ENCODE results near the gene PIBF1.

Gene PIBF1

DNA sequence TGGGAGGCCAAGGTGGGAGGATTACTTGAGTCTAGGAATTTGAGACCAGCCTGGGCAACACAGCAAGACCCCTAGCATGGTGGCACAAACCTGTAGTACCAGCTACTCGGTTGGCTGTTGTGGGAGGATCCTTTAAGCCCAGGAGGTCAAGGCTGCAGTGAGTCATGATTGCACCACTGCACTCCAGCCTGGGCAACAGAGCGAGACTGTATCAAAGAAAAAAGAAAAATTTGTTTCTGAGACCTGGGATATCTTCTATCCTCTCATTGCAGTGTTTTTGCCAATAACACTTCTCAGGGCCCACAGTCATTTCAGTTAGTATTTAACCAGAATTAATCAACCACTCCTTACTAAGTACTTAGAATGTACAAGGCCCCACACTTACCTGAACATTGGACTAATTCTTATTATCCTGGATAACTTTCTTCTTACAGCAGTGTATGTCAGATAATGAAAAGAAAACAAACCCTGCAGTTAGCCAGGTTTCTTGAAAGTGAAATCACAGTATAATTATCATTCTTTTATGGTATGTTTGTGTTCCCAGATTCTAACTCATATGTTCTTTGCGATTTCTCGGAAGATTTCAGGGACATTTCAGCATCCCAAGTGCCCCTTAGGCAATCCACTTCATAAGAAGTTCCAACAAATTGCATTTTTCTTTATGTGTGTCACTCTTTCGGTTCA, 201.3 kb downstream of the PIBF1 start:
- no peak overlapping the region for H3K27ac ChIP-seq (ENCODE audit: low read length)
- H3K36me3 ChIP-seq (ENCODE audit: insufficient read depth, low read depth, low read length): no peaks in the 10 kb centered on the region
- H3K9ac ChIP-seq (ENCODE audit: low read depth, low read length): no peak overlapping the region
- no peaks in the 10 kb centered on the region for H3K9me3 ChIP-seq (ENCODE audit: insufficient read depth, low read depth, low read length)
- H3K4me1 ChIP-seq (ENCODE audit: insufficient read depth, low read length): no peaks in the 10 kb centered on the region
- no peak overlapping the region for H3K4me3 ChIP-seq (ENCODE audit: low read length)
- H3K27me3 ChIP-seq (ENCODE audit: insufficient read depth, low read length): no peaks in the 10 kb centered on the region

DNA sequence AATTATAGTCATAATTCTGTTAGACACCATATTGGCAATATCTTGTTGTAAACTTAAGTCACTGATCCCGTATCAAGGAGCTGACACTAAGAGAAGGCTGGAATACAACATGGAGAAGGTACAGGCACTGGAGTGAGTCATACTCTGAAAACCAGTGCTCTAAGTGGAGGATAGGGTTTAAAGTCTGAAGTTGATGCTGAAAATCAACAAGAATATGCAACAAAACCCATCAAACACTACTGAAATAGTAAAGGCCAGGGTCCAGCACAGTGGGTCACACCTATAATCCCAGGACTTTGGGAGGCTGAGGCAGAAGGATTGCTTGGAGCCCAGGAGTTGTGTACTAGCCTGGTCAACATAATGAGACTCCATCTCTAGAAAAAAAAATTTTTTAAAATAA, 203.7 kb downstream of the PIBF1 start:
- Histone ChIP-seq H3K9ac (ENCODE audit: low read depth, low read length) (no peak overlapping the region), H3K9me3 (ENCODE audit: insufficient read depth, low read depth, low read length) (no peaks in the 10 kb centered on the region), H3K36me3 (ENCODE audit: insufficient read depth, low read depth, low read length) (no peaks in the 10 kb centered on the region), H3K4me3 (ENCODE audit: low read length) (no peak overlapping the region), H3K27ac (ENCODE audit: low read length) (no peak overlapping the region), H3K27me3 (ENCODE audit: insufficient read depth, low read length) (no peaks in the 10 kb centered on the region), H3K4me1 (ENCODE audit: insufficient read depth, low read length) (no peaks in the 10 kb centered on the region)

DNA sequence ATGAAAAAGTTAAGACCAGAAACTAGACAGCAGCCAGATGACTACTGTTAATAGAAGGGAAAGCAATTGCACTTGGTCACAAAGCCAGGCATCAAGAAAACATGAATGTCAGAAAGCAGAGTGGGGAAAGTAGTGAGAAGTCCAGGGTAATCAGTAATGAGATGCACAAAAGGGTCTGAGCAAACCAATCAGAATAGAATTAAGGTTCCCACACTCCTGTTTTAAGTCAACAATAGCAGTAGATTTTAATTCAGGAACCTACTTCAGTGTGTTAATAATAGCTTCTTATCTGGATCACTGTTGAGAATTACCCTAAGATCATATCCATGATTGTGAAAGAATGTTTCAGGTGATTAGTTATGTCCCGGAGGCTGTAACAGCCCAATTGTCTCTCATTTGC, 204.3 kb downstream of the PIBF1 start:
- Histone ChIP-seq H3K4me1 (ENCODE audit: insufficient read depth, low read length) (no peaks in the 10 kb centered on the region), H3K27ac (ENCODE audit: low read length) (no peak overlapping the region), H3K9me3 (ENCODE audit: insufficient read depth, low read depth, low read length) (no peaks in the 10 kb centered on the region), H3K9ac (ENCODE audit: low read depth, low read length) (no peak overlapping the region), H3K27me3 (ENCODE audit: insufficient read depth, low read length) (no peaks in the 10 kb centered on the region), H3K4me3 (ENCODE audit: low read length) (no peak overlapping the region), H3K36me3 (ENCODE audit: insufficient read depth, low read depth, low read length) (no peaks in the 10 kb centered on the region)

DNA sequence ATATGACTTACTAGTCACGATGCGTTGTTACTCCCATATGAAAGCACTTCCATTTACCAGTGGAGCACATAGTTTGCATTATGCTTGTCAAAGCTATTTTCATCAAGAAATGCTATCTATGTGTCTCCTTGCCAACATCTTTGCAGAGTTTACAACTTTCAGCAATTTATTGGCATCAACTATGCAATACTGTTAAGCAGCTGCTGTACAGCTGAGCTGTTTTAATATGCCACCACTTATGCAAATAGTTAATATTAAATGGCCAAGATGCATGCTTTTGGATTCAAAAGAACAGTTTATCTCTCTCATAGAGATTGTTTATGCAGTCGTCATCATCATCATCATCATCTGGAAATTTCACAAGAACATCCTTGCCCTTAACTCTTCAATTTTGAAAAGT, 209.0 kb downstream of the PIBF1 start:
- Histone ChIP-seq H3K36me3 (ENCODE audit: insufficient read depth, low read depth, low read length) (no peaks in the 10 kb centered on the region), H3K27me3 (ENCODE audit: insufficient read depth, low read length) (no peaks in the 10 kb centered on the region), H3K4me1 (ENCODE audit: insufficient read depth, low read length) (no peaks in the 10 kb centered on the region), H3K9ac (ENCODE audit: low read depth, low read length) (no peak overlapping the region), H3K9me3 (ENCODE audit: insufficient read depth, low read depth, low read length) (no peaks in the 10 kb centered on the region), H3K4me3 (ENCODE audit: low read length) (no peak overlapping the region), H3K27ac (ENCODE audit: low read length) (no peak overlapping the region)

DNA sequence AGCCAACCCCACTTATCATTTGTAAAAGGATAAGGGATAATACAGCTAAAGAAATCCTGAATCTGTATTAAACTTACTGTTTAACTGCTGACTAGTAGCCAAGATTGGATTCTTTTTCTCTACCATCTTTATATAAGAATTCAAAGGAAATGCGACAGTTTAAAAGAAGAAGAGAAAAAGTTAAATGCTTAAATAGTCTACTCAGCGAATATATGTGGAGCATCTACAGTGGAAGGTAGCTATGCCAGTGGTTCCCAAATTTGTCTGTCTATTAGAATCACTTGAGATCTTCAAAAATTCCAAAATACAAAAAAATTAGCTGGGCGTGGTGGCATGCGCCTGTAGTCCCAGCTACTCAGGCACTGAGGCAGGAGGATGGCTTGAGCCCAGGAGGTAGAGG, 216.1 kb downstream of the PIBF1 start:
- H3K9ac ChIP-seq (ENCODE audit: low read depth, low read length): no peak overlapping the region
- no peak overlapping the region for H3K27ac ChIP-seq (ENCODE audit: low read length)
- H3K9me3 ChIP-seq (ENCODE audit: insufficient read depth, low read depth, low read length): no peaks in the 10 kb centered on the region
- no peak overlapping the region for H3K4me3 ChIP-seq (ENCODE audit: low read length)
- no peaks in the 10 kb centered on the region for H3K36me3 ChIP-seq (ENCODE audit: insufficient read depth, low read depth, low read length)
- no peaks in the 10 kb centered on the region for H3K27me3 ChIP-seq (ENCODE audit: insufficient read depth, low read length)
- H3K4me1 ChIP-seq (ENCODE audit: insufficient read depth, low read length): no peaks in the 10 kb centered on the region

DNA sequence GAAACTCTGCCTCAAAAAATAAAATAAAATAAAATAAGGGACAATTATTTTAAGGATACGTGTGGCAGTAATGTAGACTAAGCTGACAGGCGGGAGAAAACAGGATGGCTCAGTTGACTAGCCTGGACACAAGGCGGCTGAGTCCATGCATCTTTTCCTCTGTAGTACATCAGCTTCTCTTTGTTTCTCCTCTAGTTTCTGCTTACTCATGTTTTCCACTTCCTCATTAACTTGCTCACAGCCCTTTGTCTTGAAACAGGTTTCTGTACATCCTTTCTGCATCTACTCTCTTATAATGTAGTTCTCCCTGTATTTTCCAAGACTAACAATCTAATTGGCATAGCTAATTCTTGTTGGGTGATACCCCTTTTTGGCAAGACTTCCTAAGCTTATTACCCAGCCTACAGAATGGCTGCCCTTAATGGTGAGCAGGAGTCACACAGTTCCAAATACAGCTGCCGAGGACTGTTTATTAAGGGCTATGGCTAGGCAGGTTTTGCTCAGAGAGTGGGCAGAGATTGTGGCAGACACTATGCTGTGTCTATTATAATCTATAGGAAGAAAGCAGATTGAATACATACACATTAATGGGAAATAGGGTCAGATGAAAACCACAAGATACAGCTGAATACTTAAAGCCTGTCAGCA, 218.2 kb downstream of the PIBF1 start:
- H3K27ac ChIP-seq (ENCODE audit: low read length): no peak overlapping the region
- no peaks in the 10 kb centered on the region for H3K4me1 ChIP-seq (ENCODE audit: insufficient read depth, low read length)
- H3K36me3 ChIP-seq (ENCODE audit: insufficient read depth, low read depth, low read length): no peaks in the 10 kb centered on the region
- no peaks in the 10 kb centered on the region for H3K27me3 ChIP-seq (ENCODE audit: insufficient read depth, low read length)
- H3K9me3 ChIP-seq (ENCODE audit: insufficient read depth, low read depth, low read length): no peaks in the 10 kb centered on the region
- H3K4me3 ChIP-seq (ENCODE audit: low read length): no peak overlapping the region
- no peak overlapping the region for H3K9ac ChIP-seq (ENCODE audit: low read depth, low read length)

DNA sequence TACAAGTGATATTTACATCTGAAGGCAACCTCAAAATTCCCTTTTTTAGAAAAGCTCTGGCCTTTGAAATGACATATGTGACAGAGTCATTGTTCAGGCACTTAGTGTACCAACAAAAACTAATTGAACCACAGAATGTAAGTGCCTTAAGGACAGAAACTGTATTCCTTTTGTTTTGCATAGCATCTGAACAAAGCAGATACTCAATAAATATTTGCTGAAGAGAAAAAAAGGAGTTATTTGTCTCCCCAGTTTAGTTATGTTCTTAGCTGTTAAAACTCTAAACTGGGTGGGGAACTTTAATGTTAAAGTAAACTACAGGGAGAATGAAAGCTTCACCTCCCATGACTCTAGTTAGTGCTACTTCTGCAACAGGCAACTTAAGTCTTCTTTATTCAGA, 220.0 kb downstream of the PIBF1 start:
- Histone ChIP-seq H3K36me3 (ENCODE audit: insufficient read depth, low read depth, low read length) (no peaks in the 10 kb centered on the region), H3K4me3 (ENCODE audit: low read length) (no peak overlapping the region), H3K9ac (ENCODE audit: low read depth, low read length) (no peak overlapping the region), H3K9me3 (ENCODE audit: insufficient read depth, low read depth, low read length) (no peaks in the 10 kb centered on the region), H3K27me3 (ENCODE audit: insufficient read depth, low read length) (no peaks in the 10 kb centered on the region), H3K4me1 (ENCODE audit: insufficient read depth, low read length) (no peaks in the 10 kb centered on the region), H3K27ac (ENCODE audit: low read length) (no peak overlapping the region)

DNA sequence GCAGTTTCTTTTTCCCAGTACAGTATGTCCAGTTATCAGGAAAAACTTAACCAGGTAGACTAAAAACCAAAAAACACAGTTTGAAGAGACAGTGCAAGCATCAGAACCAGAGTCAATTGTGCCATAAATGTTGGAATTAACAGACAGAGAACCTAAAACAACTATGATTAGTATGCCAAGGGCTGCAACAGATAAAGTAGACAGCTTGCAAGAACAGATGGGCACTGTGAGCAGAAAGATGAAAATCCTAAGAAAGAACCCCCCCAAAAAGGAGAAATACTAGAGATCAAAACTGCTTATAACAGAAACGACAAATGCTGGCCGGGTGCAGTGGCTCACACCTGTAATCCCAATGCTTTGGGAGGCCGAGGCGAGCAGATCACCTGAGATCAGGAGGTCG, 229.8 kb downstream of the PIBF1 start:
- Histone ChIP-seq H3K27me3 (ENCODE audit: insufficient read depth, low read length) (no peaks in the 10 kb centered on the region), H3K4me1 (ENCODE audit: insufficient read depth, low read length) (no peaks in the 10 kb centered on the region), H3K9me3 (ENCODE audit: insufficient read depth, low read depth, low read length) (no peaks in the 10 kb centered on the region), H3K9ac (ENCODE audit: low read depth, low read length) (no peak overlapping the region), H3K4me3 (ENCODE audit: low read length) (no peak overlapping the region), H3K36me3 (ENCODE audit: insufficient read depth, low read depth, low read length) (no peaks in the 10 kb centered on the region), H3K27ac (ENCODE audit: low read length) (no peak overlapping the region)

DNA sequence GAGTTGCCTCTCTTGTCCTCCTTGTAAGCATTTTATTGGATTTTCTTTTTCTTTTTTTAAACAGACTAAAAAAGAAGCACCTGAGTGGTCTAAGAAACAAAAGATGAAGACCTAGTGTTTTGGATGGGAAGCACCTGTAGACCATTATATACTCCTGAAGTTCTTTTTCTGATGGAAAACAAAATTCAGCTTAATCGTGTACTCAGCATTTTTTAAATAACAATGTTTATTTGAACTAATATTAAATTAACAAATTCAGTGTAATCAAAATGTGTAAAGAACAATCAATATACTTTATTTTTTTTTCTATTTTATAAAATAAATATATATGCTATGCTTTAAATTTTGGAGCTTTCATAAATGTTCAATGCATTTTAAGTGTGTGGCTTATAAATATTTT, 233.9 kb downstream of the PIBF1 start:
- Histone ChIP-seq H3K36me3 (ENCODE audit: insufficient read depth, low read depth, low read length) (no peaks in the 10 kb centered on the region), H3K4me3 (ENCODE audit: low read length) (no peak overlapping the region), H3K9ac (ENCODE audit: low read depth, low read length) (no peak overlapping the region), H3K27me3 (ENCODE audit: insufficient read depth, low read length) (no peaks in the 10 kb centered on the region), H3K27ac (ENCODE audit: low read length) (no peak overlapping the region), H3K9me3 (ENCODE audit: insufficient read depth, low read depth, low read length) (no peaks in the 10 kb centered on the region), H3K4me1 (ENCODE audit: insufficient read depth, low read length) (no peaks in the 10 kb centered on the region)

DNA sequence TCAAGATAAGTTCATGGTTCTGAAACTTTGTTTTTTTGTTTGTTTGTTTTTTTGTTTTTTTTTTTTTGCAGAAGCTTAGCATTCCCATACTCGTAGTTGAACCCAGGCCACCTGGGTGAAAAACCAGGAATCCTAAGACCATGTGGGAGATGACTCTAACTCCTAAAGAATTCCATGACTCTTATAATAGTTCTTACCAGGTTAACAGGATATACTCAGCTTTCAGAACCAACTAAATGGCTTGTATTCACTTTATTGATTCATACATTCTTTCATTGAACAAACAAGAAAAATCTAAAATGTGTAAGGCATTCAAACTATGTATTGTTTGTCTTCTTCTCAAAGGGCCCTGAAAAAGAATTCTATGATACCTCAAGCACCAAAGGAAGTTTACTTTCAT, 236.4 kb downstream of the PIBF1 start:
- no peaks in the 10 kb centered on the region for H3K9me3 ChIP-seq (ENCODE audit: insufficient read depth, low read depth, low read length)
- H3K36me3 ChIP-seq (ENCODE audit: insufficient read depth, low read depth, low read length): no peaks in the 10 kb centered on the region
- H3K4me1 ChIP-seq (ENCODE audit: insufficient read depth, low read length): no peaks in the 10 kb centered on the region
- H3K4me3 ChIP-seq (ENCODE audit: low read length): no peak overlapping the region
- H3K27ac ChIP-seq (ENCODE audit: low read length): no peak overlapping the region
- H3K27me3 ChIP-seq (ENCODE audit: insufficient read depth, low read length): no peaks in the 10 kb centered on the region
- no peak overlapping the region for H3K9ac ChIP-seq (ENCODE audit: low read depth, low read length)

DNA sequence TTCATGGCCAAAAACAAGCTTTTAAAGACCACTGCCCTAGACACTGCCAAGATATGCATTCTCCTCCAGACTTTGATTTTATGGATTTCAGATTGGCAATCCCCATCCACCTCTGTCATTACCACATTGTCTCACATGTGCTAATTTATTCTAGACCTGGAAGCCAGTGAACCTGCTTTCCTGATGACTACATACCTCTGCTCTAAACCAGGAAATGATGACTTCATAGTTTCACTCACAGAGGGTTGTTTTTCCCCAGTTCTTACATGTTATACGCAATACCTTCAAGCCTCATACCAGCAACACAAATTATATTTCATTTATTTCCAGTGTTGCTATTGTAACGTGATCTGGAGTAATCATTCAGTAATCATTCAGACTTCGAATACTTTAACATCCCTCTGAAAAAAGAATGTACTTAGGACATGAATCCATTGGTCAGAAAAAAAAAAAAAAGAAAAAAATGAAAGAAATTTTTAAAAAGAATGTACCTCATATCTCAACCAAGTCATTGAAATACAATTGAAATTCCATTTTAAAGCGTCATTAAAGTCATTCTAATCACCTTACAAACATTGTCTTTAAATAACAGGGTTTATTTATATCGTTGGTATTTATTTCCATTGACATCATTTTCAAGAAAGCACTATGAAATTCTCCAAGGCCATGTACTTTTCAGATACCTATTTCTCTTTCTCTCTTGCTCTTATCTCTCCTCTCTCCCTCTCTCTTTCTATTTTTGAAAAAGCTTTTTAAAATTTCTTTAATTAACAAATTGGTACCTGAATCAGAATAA, 243.5 kb downstream of the PIBF1 start:
- H3K4me1 ChIP-seq (ENCODE audit: insufficient read depth, low read length): no peaks in the 10 kb centered on the region

DNA sequence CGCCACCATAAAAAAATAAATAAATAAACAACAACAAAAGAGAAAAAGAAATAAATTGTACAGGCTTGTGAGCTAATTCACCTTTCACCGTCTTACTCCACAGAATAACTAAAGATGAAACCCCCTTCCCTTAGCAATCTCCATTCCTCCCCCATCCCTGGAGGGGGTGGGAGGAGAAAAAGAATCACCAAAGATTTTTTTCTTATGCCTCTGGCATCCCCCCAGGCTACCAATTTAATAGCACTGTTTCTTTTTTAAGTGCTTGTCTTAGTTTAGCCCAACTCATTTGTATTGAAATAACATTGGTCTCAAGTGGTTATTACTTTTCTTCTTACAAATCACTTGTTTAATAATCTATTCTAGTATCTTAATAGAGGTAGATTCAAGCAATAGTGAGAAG, 253.0 kb downstream of the PIBF1 start:
- H3K4me3 ChIP-seq (ENCODE audit: low read length): no peak overlapping the region
- H3K9me3 ChIP-seq (ENCODE audit: insufficient read depth, low read depth, low read length): no peaks in the 10 kb centered on the region
- no peak overlapping the region for H3K27ac ChIP-seq (ENCODE audit: low read length)
- H3K36me3 ChIP-seq (ENCODE audit: insufficient read depth, low read depth, low read length): no peaks in the 10 kb centered on the region
- H3K4me1 ChIP-seq (ENCODE audit: insufficient read depth, low read length): peaks cover 13% of the 10 kb centered on the region
- no peak overlapping the region for H3K9ac ChIP-seq (ENCODE audit: low read depth, low read length)
- no peaks in the 10 kb centered on the region for H3K27me3 ChIP-seq (ENCODE audit: insufficient read depth, low read length)

More for the DNA sequence above, 243.5 kb downstream of the PIBF1 start:
- Histone ChIP-seq H3K4me3 (ENCODE audit: low read length) (no peak overlapping the region), H3K27me3 (ENCODE audit: insufficient read depth, low read length) (no peaks in the 10 kb centered on the region), H3K9me3 (ENCODE audit: insufficient read depth, low read depth, low read length) (no peaks in the 10 kb centered on the region), H3K36me3 (ENCODE audit: insufficient read depth, low read depth, low read length) (no peaks in the 10 kb centered on the region), H3K27ac (ENCODE audit: low read length) (no peak overlapping the region), H3K9ac (ENCODE audit: low read depth, low read length) (no peak overlapping the region)
